ENCODE measurements around the gene DNMT1.

Gene DNMT1

GRCh38 chr19:10111405-10111811 is 83.3 kb downstream of the DNMT1 start, which contains the start of gene P2RY11:
P2RY11 (plus strand) TSS chr19:10111693; CDS start chr19:10111722, 29 bp downstream.
- DNase-seq = no peak

GRCh38 chr19:10110972-10111317 is 83.8 kb downstream of the DNMT1 start:
- no peak for DNase-seq

GRCh38 chr19:10110076-10110971 is 84.4 kb downstream of the DNMT1 start:
- no peak for DNase-seq

GRCh38 chr19:10109528-10109927 is 85.2 kb downstream of the DNMT1 start:
- no peak for DNase-seq

GRCh38 chr19:10107817-10108367 is 86.9 kb downstream of the DNMT1 start:
- DNase-seq = no peak

- DNase-seq = no peak
Measured at GRCh38 chr19:10107254-10107653, 87.5 kb downstream of the DNMT1 start.

GRCh38 chr19:10106100-10106936 is 88.4 kb downstream of the DNMT1 start, which contains the start of gene PPAN:
PPAN (plus strand) TSS chr19:10106362; CDS start chr19:10106395, 33 bp downstream.
- peak; percentile 98 for DNase-seq

- DNase-seq = no peak
Measured at GRCh38 chr19:10105509-10106099, 89.1 kb downstream of the DNMT1 start.

GRCh38 chr19:10104665-10105508 is 89.9 kb downstream of the DNMT1 start:
- no peak for DNase-seq

- DNase-seq = no peak
Measured at GRCh38 chr19:10104130-10104513, 90.6 kb downstream of the DNMT1 start.

- DNase-seq = no peak
Measured at GRCh38 chr19:10102787-10103236, 91.9 kb downstream of the DNMT1 start.

GRCh38 chr19:10100163-10100785 is 94.5 kb downstream of the DNMT1 start:
- no peak for DNase-seq

GRCh38 chr19:10096615-10096963 is 98.2 kb downstream of the DNMT1 start:
- DNase-seq = peak; percentile 70

- peak; percentile 98 for DNase-seq
Measured at GRCh38 chr19:10095948-10096614, 98.7 kb downstream of the DNMT1 start.

- DNase-seq = no peak
Measured at GRCh38 chr19:10095622-10095947, 99.2 kb downstream of the DNMT1 start.

- DNase-seq = no peak
Measured at GRCh38 chr19:10093295-10094186, 101.2 kb downstream of the DNMT1 start.

GRCh38 chr19:10092648-10093294 is 102.0 kb downstream of the DNMT1 start:
- DNase-seq = no peak

- DNase-seq = no peak
Measured at GRCh38 chr19:10091895-10092641, 102.7 kb downstream of the DNMT1 start.

GRCh38 chr19:10091370-10091687 is 103.4 kb downstream of the DNMT1 start:
- no peak for DNase-seq
